ENCODE data around the gene PLA2G4E.

PLA2G4E gene

DNA sequence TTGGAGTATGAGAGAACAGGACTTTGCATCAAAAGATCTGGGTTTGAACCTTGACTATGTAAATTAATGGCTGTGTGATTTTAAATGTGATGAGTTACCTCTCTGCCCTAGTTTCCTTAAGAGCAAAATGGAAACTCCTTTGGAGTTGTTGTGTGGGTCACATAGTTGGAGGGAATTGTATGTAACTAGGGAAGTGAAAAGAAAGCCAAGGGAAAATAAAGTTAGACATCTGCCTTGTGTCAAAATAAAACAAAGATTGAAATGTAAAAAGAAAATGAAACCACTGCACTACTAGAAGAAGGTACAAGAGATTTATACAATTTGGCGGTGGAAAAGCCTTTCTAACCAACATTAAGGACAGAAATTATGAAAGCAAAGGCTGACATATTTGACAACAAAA lies 46.8 kb downstream of the PLA2G4E start:
- H3K4me1 ChIP-seq (ENCODE audit: control insufficient read depth, insufficient read depth, low read length): no peaks in the 10 kb centered on the region; the same call in 1 of the 2 replicates
- DNase-seq (ENCODE audit: low read depth, low spot score): no peak
- H3K9me3 ChIP-seq (ENCODE audit: control insufficient read depth, insufficient read depth, low read length): no peaks in the 10 kb centered on the region
- WGBS (ENCODE audit: insufficient coverage, insufficient read length): no CpG with 5 or more reads among the region's 1 CpG
- no peak overlapping the region for H3K27ac ChIP-seq (ENCODE audit: low read length)
- H3K27me3 ChIP-seq (ENCODE audit: control insufficient read depth, insufficient read depth, low read length): no peaks in the 10 kb centered on the region
- no peak overlapping the region for H3K4me3 ChIP-seq (ENCODE audit: low read length)
- H3K36me3 ChIP-seq (ENCODE audit: control insufficient read depth, insufficient read depth, low read length): no peaks in the 10 kb centered on the region

DNA sequence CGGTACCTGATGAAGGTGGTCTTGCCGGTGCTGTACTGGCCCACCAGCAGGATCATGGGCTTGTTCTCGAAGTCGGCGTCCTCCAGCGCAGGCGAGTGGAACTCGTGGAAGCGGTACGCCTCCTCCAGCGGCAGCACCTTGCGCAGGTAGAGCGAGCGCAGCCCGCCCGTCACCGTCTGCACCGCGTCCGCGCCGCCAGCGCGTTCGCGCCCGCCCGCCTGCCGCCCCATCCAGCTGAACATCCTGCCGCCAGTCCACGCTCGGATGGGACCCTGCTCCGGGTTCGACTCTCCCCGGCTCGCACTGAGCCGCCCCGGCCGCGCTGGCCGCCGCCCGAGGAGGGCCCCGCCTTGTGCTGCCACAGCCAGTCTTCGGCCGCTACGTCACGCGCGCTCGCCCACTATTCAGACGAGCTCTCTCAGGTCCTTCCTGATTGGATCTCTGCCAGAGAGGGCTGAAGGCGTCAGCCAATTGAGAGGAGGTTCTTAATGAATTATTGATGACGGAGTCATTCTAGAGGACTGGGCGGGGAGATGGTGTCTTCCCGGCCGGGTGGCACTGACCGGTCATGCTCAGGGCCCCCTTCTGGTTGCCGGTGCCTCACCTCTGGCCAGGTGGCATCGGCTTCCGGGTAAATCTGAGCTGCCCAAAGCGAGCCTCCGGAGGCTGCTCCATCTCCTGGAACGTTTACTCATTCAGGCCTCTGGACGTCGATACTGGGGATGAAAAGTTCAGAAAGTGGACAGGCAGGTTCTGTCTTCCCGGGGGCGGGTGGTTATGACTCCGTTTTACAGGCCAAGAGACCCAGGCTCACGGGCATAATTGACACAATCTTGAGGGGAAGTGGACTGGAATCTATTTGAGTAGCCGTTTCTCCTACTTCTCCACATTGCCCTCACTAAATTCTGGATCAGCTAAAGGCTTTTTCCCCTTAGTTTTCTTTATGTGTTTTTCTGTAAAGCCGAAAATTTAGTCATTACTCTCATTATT lies 48.3 kb downstream of the PLA2G4E start, which contains the start of gene EHD4:
EHD4 (minus strand) TSS at position 305 of the 990 bp plus-strand sequence; CDS start at position 242, 63 bp downstream.
- peak; percentile 92 for DNase-seq (ENCODE audit: low read depth, low spot score)
- WGBS (ENCODE audit: insufficient coverage, insufficient read length): no CpG with 5 or more reads among the region's 72 CpGs
- no peaks in the 10 kb centered on the region; the same call in 1 of the 2 replicates for H3K4me1 ChIP-seq (ENCODE audit: control insufficient read depth, insufficient read depth, low read length)
- no peaks in the 10 kb centered on the region for H3K9me3 ChIP-seq (ENCODE audit: control insufficient read depth, insufficient read depth, low read length)
- no peak within 1 kb of the TSS for H3K27ac ChIP-seq (ENCODE audit: low read length)
- H3K36me3 ChIP-seq (ENCODE audit: control insufficient read depth, insufficient read depth, low read length): no peaks in the 10 kb centered on the region
- H3K4me3 ChIP-seq (ENCODE audit: low read length): peak within 1 kb of the TSS; percentile 77
- H3K27me3 ChIP-seq (ENCODE audit: control insufficient read depth, insufficient read depth, low read length): no peaks in the 10 kb centered on the region

DNA sequence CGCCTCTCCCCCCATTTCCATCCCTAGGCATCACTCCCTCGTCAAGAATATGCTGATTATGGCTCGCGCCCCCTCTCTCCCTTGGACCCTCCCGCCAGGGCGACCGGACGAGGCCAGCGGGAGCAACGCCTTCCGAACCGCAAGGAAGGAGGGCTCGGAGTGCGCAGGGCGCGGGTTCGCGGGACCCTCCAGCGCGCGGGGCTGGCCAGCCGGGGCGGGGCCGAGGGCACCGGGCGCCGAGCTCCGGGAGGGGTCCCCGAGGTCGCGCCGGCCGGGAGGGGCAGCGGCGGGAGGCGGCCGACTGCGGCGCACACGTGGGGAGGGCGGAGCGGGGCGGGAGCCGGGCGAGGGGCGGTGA lies 49.0 kb downstream of the PLA2G4E start:
- no peak overlapping the region for H3K27ac ChIP-seq (ENCODE audit: low read length)
- DNase-seq (ENCODE audit: low read depth, low spot score): no peak
- no peaks in the 10 kb centered on the region for H3K27me3 ChIP-seq (ENCODE audit: control insufficient read depth, insufficient read depth, low read length)
- no CpG with 5 or more reads among the region's 46 CpGs for WGBS (ENCODE audit: insufficient coverage, insufficient read length)
- no peaks in the 10 kb centered on the region for H3K9me3 ChIP-seq (ENCODE audit: control insufficient read depth, insufficient read depth, low read length)
- no peaks in the 10 kb centered on the region for H3K36me3 ChIP-seq (ENCODE audit: control insufficient read depth, insufficient read depth, low read length)
- no peaks in the 10 kb centered on the region; the same call in 1 of the 2 replicates for H3K4me1 ChIP-seq (ENCODE audit: control insufficient read depth, insufficient read depth, low read length)
- H3K4me3 ChIP-seq (ENCODE audit: low read length): peak overlapping the region; percentile 77; the same call in 1 of the 2 replicates

DNA sequence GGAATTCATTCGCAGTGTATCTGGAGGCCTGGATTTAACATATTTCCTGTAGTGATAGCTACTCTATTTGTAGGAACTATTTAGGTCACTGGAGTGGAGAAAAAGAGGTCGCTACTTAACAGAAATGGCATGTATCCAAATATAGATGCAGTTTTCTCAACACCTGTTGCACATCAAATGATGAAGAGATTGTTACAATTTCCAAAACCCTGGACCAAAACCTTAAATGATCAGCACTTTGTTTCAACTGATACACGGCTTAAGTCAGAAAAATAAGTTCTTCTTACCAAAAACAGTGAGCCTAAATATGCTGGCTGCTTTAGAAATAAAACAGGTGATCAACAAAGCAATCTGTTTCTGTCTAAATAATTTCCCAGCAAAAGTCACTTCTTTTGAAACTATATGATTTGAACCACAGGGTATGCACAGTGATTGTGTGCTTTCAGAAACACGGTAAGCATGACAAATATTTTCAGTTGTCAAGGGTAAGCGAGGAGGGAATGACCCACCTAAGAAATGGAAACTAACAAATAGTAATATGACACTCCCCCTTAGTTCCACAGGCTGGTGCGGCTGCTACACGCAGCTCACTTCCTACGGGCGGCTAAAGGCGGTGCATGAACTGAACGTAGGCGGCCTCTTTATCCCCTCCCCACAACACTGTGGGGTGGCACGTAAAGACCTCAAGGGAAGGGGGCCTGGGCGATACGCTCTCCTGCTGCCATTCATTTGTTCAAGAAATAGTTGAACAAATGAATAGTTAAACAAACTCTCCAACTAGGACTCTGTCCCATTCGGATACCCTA lies 49.5 kb downstream of the PLA2G4E start:
- no CpG with 5 or more reads among the region's 16 CpGs for WGBS (ENCODE audit: insufficient coverage, insufficient read length)
- Histone ChIP-seq H3K27ac (ENCODE audit: low read length) (no peak overlapping the region), H3K4me3 (ENCODE audit: low read length) (peak overlapping the region; percentile 77; the same call in 1 of the 2 replicates), H3K9me3 (ENCODE audit: control insufficient read depth, insufficient read depth, low read length) (no peaks in the 10 kb centered on the region), H3K4me1 (ENCODE audit: control insufficient read depth, insufficient read depth, low read length) (no peaks in the 10 kb centered on the region; the same call in 1 of the 2 replicates), H3K27me3 (ENCODE audit: control insufficient read depth, insufficient read depth, low read length) (no peaks in the 10 kb centered on the region), H3K36me3 (ENCODE audit: control insufficient read depth, insufficient read depth, low read length) (no peaks in the 10 kb centered on the region)
- no peak for DNase-seq (ENCODE audit: low read depth, low spot score)

DNA sequence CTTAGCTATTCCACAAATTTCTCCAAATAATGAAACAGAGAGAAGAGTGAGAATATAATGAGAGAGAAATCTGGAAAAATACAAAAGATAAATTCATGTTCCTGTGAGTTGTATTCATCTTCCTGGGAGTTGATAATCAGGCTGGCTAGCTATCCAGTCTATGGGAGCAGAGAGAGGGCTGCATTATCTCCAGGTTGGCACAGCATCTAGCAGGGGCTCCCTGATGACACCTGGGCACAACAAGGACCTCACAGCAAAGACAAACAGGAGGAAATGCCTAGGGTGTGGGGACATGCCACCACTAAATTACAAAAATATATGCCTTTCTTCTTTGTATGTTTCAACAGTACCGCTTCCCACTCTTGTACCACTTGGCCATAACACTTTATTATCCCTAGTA lies 50.4 kb downstream of the PLA2G4E start:
- Histone ChIP-seq H3K36me3 (ENCODE audit: control insufficient read depth, insufficient read depth, low read length) (no peaks in the 10 kb centered on the region; the same call in 1 of the 2 replicates), H3K27me3 (ENCODE audit: control insufficient read depth, insufficient read depth, low read length) (no peaks in the 10 kb centered on the region), H3K9me3 (ENCODE audit: control insufficient read depth, insufficient read depth, low read length) (no peaks in the 10 kb centered on the region), H3K4me1 (ENCODE audit: control insufficient read depth, insufficient read depth, low read length) (no peaks in the 10 kb centered on the region; the same call in none of the 2 replicates), H3K27ac (ENCODE audit: low read length) (no peak overlapping the region), H3K4me3 (ENCODE audit: low read length) (no peak overlapping the region)
- no CpG with 5 or more reads among the region's 1 CpG for WGBS (ENCODE audit: insufficient coverage, insufficient read length)
- DNase-seq (ENCODE audit: low read depth, low spot score): no peak

DNA sequence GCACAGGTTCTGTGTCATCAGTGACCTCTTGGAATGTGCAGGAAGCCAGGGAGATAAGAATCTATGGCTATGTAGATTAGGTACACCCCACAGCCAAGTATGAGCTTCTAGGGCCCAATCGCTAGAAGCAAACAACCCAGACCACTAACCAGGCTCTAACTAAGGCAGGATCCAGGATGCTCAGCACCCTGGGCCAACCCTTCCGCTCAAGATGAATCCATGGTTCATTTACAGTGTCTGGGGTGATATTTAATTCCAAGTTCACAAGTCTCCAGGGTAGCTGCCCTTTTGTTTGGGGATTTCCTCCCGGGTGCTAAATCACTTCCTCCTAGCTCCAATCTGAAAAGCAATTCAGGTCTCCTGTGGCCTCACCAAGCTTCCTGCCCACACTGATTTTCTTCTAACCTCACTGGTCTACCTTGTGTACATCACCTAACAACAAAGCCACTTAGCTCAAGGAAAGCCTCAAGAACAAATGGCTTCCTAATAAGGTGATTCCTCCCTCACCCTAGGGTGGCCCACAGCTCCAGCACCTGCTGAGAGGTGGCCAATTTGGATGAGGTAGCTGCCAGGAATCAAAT lies 50.9 kb downstream of the PLA2G4E start:
- H3K4me3 ChIP-seq (ENCODE audit: low read length): no peak overlapping the region
- no peaks in the 10 kb centered on the region for H3K9me3 ChIP-seq (ENCODE audit: control insufficient read depth, insufficient read depth, low read length)
- no peaks in the 10 kb centered on the region; the same call in none of the 2 replicates for H3K4me1 ChIP-seq (ENCODE audit: control insufficient read depth, insufficient read depth, low read length)
- no peaks in the 10 kb centered on the region for H3K27me3 ChIP-seq (ENCODE audit: control insufficient read depth, insufficient read depth, low read length)
- no peaks in the 10 kb centered on the region; the same call in 1 of the 2 replicates for H3K36me3 ChIP-seq (ENCODE audit: control insufficient read depth, insufficient read depth, low read length)
- WGBS (ENCODE audit: insufficient coverage, insufficient read length): no CpG with 5 or more reads among the region's 3 CpGs
- DNase-seq (ENCODE audit: low read depth, low spot score): no peak
- H3K27ac ChIP-seq (ENCODE audit: low read length): no peak overlapping the region

DNA sequence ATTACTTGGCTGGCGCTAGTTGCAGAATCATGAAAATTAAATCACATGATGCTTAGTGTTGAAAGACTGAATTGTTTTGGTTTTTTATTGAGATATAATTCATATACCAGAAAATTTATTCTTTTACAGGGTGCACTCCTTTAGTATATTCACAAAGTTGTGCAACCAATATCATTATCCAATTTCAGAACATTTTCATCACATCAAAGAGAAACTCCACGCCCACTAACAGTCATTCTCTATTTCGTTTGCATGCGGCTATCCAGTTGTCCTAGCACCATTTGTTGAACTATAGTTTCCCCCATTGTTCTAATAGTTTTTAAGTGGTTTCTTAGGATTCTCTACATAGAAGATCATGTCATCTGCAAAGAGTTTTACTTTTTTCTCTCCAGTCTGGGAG lies 52.1 kb downstream of the PLA2G4E start:
- Histone ChIP-seq H3K4me3 (ENCODE audit: low read length) (no peak overlapping the region), H3K4me1 (ENCODE audit: control insufficient read depth, insufficient read depth, low read length) (no peaks in the 10 kb centered on the region; the same call in none of the 2 replicates), H3K9me3 (ENCODE audit: control insufficient read depth, insufficient read depth, low read length) (no peaks in the 10 kb centered on the region), H3K36me3 (ENCODE audit: control insufficient read depth, insufficient read depth, low read length) (no peaks in the 10 kb centered on the region; the same call in 1 of the 2 replicates), H3K27ac (ENCODE audit: low read length) (no peak overlapping the region), H3K27me3 (ENCODE audit: control insufficient read depth, insufficient read depth, low read length) (no peaks in the 10 kb centered on the region)
- DNase-seq (ENCODE audit: low read depth, low spot score): no peak
- no CpG with 5 or more reads among the region's 4 CpGs for WGBS (ENCODE audit: insufficient coverage, insufficient read length)

DNA sequence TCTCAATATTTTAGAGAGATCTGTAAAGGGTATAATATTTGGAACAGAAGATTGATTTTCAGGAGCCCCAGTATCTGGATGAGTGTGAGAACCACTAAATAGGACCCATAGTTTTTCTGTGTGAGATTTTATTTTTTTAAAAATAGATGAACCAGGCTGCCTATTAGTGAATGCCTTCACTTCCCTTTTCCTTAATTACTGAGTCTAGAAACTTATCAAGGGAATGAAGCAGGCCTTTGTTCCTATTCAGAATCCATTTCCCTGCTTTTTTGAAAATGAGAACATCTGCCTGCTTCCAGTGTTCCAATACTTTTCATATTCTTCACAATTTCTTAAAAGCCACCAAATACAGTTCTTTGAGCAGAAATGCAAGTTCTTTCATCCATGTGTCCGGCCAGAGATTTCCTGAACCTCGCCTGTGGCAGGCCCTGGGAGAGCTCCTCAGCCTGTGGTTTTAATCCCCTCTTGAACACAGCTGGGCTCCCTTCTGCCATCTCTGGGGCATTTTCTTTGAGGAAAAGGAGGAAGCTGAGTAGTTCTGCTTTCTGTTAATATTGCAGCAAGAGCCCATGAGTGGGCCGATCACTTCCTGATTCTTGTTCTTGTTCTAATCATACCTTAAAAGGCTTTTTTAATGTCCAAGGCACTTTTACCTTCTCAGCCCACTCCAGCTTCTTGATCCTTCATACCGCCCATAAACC lies 53.2 kb downstream of the PLA2G4E start:
- H3K4me3 ChIP-seq (ENCODE audit: low read length): no peak overlapping the region
- no peaks in the 10 kb centered on the region; the same call in 1 of the 2 replicates for H3K36me3 ChIP-seq (ENCODE audit: control insufficient read depth, insufficient read depth, low read length)
- H3K27me3 ChIP-seq (ENCODE audit: control insufficient read depth, insufficient read depth, low read length): no peaks in the 10 kb centered on the region
- WGBS (ENCODE audit: insufficient coverage, insufficient read length): no CpG with 5 or more reads among the region's 4 CpGs
- no peaks in the 10 kb centered on the region; the same call in none of the 2 replicates for H3K4me1 ChIP-seq (ENCODE audit: control insufficient read depth, insufficient read depth, low read length)
- DNase-seq (ENCODE audit: low read depth, low spot score): no peak
- no peaks in the 10 kb centered on the region for H3K9me3 ChIP-seq (ENCODE audit: control insufficient read depth, insufficient read depth, low read length)
- no peak overlapping the region for H3K27ac ChIP-seq (ENCODE audit: low read length)

DNA sequence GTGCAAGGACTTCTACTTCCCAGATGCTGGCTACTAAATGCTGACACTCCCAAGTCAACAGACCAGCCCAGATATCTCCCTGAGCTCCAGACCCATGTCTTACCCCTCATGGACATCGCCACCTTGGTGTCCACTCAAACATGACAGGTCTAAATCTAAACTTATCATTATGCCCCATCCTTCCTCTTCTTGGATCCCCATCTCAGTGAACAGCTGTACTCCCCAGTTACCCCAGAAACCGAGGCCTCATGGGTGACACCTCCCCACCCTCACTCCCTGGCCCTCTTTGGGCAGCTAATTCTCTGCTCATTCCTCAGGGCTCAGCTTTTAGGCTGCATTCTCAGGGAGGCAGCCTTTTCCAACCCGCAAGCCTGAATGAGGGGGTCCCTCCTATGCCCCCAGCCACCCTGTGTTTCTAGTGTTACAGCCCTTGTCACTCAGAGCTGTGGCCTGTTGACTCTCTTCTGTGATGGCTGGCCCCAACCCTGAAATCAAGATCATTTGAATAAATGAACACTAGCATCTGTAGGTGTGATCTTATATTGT lies 53.8 kb downstream of the PLA2G4E start:
- DNase-seq (ENCODE audit: low read depth, low spot score): no peak
- Histone ChIP-seq H3K27me3 (ENCODE audit: control insufficient read depth, insufficient read depth, low read length) (no peaks in the 10 kb centered on the region), H3K4me1 (ENCODE audit: control insufficient read depth, insufficient read depth, low read length) (no peaks in the 10 kb centered on the region; the same call in none of the 2 replicates), H3K4me3 (ENCODE audit: low read length) (no peak overlapping the region), H3K9me3 (ENCODE audit: control insufficient read depth, insufficient read depth, low read length) (no peaks in the 10 kb centered on the region), H3K36me3 (ENCODE audit: control insufficient read depth, insufficient read depth, low read length) (no peaks in the 10 kb centered on the region; the same call in 1 of the 2 replicates), H3K27ac (ENCODE audit: low read length) (no peak overlapping the region)
- WGBS (ENCODE audit: insufficient coverage, insufficient read length): no CpG with 5 or more reads among the region's 3 CpGs
